HL-60 (cell line): Measurements from ENCODE around the gene TMSB10.
A peak's percentile ranks its signal among the peaks of the same experiment; 100 is the strongest.

Experiments
- DNase-seq, 2 experiments: peaks; one replicate each; pipeline ENCODE4 v3.0.0-alpha.2; 2010 to 2020; ENCODE audit warnings: low read depth in 1 of 2, low spot score in 1 of 2
- H3K27ac ChIP-seq: fragments of 250-450 bp; sonication (Bioruptor Pico); replicated peaks from 2 replicates; pipeline ENCODE4 v1.5.1; 2020; ENCODE audit warnings: mild to moderate bottlenecking, moderate library complexity
- H3K27me3 ChIP-seq: fragments of 250-450 bp; sonication (Bioruptor Pico); 2 replicates; pipeline ENCODE4 v1.5.1; 2021; ENCODE audit warnings: mild to moderate bottlenecking, moderate library complexity; ENCODE audit not compliant: insufficient read depth, poor library complexity, severe bottlenecking
- H3K4me3 ChIP-seq: replicated peaks from 2 replicates; pipeline ENCODE4 v1.5.1; 2011; ENCODE audit warnings: mild to moderate bottlenecking, control low read depth, low read length; ENCODE audit not compliant: insufficient read depth
- GABPA ChIP-seq: IDR thresholded peaks from 2 replicates; pipeline ENCODE4 v1.6.1; 2012; ENCODE audit warnings: low read depth
- POLR2AphosphoS5 ChIP-seq: IDR thresholded peaks from 2 replicates; pipeline ENCODE4 v1.6.1; 2012; ENCODE audit warnings: low read depth
- SPI1 ChIP-seq: IDR thresholded peaks from 2 replicates; pipeline ENCODE4 v1.6.1; 2012; ENCODE audit warnings: low read depth, mild to moderate bottlenecking, borderline replicate concordance
- TF ChIP-seq, protein P1 (sequence below): IDR thresholded peaks from one replicate; pipeline ENCODE4 v1.5.1; 2011; ENCODE audit warnings: low read length, control low read depth, inconsistent platforms; ENCODE audit not compliant: insufficient read depth
- TF ChIP-seq, protein P2 (sequence below): IDR thresholded peaks from 2 replicates; pipeline ENCODE4 v1.6.1; 2012; ENCODE audit warnings: low read depth; ENCODE audit not compliant: insufficient replicate concordance

Gene TMSB10

DNA sequence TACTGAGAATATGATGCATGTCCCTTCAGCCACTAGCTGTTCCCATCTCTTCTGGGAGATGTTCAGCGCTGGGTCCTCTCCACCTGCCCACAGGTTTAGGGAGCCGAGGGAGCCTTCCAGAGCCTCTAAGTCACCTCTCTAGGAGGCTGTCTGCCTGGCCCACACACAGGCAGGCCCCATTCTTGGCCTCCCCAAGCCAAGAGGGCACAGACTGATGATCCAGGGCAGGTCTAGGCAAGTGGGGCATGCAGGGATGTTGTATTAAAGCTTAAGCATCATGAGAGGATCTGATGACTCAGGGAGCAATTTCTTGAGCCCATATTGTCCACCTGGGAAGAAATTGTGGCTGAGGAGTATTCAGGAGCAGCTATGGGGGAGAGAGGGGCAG is 19.9 kb downstream of the TMSB10 start:
- Histone ChIP-seq H3K27ac (no peak overlapping the region), H3K4me3 (no peak overlapping the region), H3K27me3 (no peaks in the 10 kb centered on the region)
- no peak for DNase-seq
- TF ChIP-seq SPI1: no peak
- TF ChIP-seq, protein P1, sequence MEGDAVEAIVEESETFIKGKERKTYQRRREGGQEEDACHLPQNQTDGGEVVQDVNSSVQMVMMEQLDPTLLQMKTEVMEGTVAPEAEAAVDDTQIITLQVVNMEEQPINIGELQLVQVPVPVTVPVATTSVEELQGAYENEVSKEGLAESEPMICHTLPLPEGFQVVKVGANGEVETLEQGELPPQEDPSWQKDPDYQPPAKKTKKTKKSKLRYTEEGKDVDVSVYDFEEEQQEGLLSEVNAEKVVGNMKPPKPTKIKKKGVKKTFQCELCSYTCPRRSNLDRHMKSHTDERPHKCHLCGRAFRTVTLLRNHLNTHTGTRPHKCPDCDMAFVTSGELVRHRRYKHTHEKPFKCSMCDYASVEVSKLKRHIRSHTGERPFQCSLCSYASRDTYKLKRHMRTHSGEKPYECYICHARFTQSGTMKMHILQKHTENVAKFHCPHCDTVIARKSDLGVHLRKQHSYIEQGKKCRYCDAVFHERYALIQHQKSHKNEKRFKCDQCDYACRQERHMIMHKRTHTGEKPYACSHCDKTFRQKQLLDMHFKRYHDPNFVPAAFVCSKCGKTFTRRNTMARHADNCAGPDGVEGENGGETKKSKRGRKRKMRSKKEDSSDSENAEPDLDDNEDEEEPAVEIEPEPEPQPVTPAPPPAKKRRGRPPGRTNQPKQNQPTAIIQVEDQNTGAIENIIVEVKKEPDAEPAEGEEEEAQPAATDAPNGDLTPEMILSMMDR: no peak

DNA sequence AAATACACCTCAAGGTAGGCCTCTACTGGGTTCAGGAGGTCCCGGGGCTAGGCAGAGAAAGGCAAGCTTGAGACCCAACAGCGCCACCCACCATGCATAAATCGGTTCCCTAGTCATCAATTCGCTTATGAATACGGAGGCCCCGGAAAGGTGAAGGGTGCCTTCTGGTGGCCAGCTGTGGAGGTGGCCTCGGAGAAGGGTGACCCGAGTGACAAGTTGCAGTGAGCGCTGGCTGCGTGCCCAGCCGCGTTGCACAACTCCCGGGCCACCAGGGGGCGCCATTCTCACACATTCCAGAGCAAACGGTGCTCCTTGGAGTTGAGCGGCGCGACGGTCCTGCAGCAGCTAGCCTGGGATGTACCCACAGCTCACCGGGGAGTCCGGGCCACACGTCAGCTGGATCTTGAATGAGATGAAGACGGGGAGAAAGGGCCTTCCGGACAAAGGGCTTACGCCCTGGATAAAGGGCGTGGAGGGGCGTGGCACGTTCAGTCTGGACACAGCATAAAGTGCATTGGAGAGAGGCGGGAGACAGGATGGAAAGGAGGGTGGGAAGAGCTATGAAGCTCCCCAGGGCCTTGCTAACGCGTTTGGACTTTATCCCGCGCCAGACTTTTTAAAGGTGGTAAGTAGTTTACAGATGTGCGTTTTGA is 20.4 kb downstream of the TMSB10 start:
- H3K4me3 ChIP-seq: peak overlapping the region; percentile 8
- H3K27ac ChIP-seq: no peak overlapping the region
- no peaks in the 10 kb centered on the region for H3K27me3 ChIP-seq
- peak; percentile 90 for TF ChIP-seq POLR2AphosphoS5
- TF ChIP-seq SPI1: no peak
- TF ChIP-seq GABPA: 0 out of 2 replicates have a peak, but pooled peaks have one; percentile 17
- TF ChIP-seq, protein P1: peak; percentile 99
- peak; percentile 97 to 98 for DNase-seq

DNA sequence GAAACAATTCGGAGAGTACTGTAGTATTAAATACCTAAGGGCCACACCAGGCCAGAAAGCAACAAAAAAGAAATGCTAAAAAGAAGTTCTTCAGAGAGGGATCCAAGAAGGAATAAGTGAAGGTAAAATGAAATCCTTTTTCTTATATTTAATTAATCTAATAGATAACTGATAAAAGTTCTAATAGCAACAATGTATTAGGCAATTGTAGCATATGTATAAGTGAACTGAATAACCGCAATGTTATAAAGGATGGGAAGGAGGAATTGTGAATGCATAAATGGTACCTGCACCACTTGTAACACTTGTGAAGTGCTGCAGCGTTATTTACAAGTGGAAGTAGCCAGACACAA is 21.8 kb downstream of the TMSB10 start:
- no peak overlapping the region for H3K4me3 ChIP-seq
- no peak for DNase-seq
- no peaks in the 10 kb centered on the region for H3K27me3 ChIP-seq
- TF ChIP-seq POLR2AphosphoS5 (no peak), SPI1 (no peak), GABPA (no peak)
- TF ChIP-seq, protein P2, sequence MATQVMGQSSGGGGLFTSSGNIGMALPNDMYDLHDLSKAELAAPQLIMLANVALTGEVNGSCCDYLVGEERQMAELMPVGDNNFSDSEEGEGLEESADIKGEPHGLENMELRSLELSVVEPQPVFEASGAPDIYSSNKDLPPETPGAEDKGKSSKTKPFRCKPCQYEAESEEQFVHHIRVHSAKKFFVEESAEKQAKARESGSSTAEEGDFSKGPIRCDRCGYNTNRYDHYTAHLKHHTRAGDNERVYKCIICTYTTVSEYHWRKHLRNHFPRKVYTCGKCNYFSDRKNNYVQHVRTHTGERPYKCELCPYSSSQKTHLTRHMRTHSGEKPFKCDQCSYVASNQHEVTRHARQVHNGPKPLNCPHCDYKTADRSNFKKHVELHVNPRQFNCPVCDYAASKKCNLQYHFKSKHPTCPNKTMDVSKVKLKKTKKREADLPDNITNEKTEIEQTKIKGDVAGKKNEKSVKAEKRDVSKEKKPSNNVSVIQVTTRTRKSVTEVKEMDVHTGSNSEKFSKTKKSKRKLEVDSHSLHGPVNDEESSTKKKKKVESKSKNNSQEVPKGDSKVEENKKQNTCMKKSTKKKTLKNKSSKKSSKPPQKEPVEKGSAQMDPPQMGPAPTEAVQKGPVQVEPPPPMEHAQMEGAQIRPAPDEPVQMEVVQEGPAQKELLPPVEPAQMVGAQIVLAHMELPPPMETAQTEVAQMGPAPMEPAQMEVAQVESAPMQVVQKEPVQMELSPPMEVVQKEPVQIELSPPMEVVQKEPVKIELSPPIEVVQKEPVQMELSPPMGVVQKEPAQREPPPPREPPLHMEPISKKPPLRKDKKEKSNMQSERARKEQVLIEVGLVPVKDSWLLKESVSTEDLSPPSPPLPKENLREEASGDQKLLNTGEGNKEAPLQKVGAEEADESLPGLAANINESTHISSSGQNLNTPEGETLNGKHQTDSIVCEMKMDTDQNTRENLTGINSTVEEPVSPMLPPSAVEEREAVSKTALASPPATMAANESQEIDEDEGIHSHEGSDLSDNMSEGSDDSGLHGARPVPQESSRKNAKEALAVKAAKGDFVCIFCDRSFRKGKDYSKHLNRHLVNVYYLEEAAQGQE: no peak
- TF ChIP-seq, protein P1: no peak
- H3K27ac ChIP-seq: 0 out of 2 replicates have a peak overlapping the region, but pooled peaks have one; percentile 8

DNA sequence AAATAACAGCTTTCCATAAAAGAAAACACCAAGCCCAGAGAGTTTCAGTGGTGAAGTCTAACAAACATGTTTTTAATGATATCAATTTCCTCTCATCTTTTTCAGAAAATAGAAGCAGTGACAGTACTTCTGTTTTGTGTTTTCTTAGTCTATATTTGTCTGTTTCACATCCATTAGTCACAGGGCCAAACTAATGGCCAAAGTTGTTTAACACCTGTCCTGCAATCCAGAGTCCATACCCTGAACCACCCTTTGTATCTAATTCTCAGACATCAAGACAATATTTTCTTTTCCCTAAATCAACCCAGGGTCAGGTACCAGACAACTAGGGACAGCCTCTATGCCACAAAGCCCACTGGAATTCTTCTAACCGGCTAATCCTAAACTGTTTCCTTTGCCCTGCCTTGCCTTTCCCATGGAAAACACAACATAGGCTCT is 25.9 kb downstream of the TMSB10 start:
- no peaks in the 10 kb centered on the region for H3K27me3 ChIP-seq
- TF ChIP-seq, protein P2: no peak
- no peak for TF ChIP-seq GABPA
- no peak for TF ChIP-seq SPI1
- TF ChIP-seq, protein P1: no peak
- no peak for TF ChIP-seq POLR2AphosphoS5
- H3K27ac ChIP-seq: no peak overlapping the region
- no peak for DNase-seq
- H3K4me3 ChIP-seq: no peak overlapping the region
